GM20000 (cell line): Measurements from ENCODE around the gene LGI4.

Source experiments
- DNase-seq: peaks from one replicate; pipeline ENCODE4 v3.0.0; 2012; ENCODE audit warnings: low spot score
- CTCF ChIP-seq: IDR thresholded peaks from 2 replicates; pipeline ENCODE4 v1.5.1; 2012; ENCODE audit warnings: mild to moderate bottlenecking, control low read depth; ENCODE audit errors: extremely low read depth, missing control alignments

LGI4 gene

DNA sequence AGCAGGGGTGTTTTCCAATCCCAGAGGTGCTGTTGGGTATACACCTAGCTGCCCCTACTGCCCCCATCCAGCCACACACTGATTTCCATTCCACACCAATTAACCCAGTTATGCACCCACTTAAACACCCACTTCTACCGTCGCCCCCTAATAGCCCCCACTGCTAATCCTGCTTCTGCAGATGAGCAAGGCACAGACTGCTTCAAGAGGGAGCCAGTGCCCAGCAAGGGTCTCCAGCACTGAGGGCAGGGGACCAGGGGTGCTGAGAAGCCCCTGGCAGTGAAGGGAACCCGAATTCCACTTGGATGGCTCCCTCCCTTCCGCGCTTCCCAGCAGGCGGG is 9.4 kb upstream of the LGI4 start:
- DNase-seq: no peak
- no peak for TF ChIP-seq CTCF

- TF ChIP-seq CTCF: no peak
- DNase-seq: no peak
Measured at GRCh38 chr19:35143818-35144217, 9.0 kb upstream of the LGI4 start.

- TF ChIP-seq CTCF: no peak
- no peak for DNase-seq
Measured at GRCh38 chr19:35143231-35143715, 8.4 kb upstream of the LGI4 start, which contains the start of gene FXYD7. TSS of gene FXYD7 (plus strand) at chr19:35143255. CDS start at chr19:35143334, 79 bp downstream.

DNA sequence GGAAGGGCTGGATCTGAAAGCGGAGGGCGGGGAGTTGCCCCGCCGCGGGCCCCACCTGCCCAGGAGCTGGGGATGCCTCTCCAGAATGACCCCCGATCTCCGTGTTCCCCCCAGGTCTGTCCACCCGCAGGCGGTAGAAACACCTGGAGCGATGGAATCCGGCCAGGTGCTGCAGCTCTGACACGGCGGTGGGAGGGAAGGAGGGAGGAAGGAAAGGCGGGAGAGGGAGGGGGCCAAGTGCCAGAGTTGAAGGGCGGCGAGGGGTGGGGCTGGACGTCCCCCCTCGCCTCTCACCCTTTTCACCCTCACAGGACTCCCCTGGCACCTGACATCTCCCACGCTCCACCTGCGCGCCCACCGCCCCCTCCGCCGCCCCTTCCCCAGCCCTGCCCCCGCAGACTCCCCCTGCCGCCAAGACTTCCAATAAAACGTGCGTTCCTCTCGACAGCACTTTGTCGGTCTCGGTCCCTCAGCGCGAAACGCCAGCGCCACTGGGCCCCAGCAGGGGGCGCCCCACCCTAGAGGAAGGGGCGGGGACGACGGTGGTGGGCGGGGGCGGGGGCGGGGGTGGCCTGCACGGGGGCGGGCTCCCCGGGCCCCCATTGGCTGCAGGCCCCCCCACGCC is 7.9 kb upstream of the LGI4 start:
- DNase-seq: peak; percentile 83
- peak; percentile 58 for TF ChIP-seq CTCF

DNA sequence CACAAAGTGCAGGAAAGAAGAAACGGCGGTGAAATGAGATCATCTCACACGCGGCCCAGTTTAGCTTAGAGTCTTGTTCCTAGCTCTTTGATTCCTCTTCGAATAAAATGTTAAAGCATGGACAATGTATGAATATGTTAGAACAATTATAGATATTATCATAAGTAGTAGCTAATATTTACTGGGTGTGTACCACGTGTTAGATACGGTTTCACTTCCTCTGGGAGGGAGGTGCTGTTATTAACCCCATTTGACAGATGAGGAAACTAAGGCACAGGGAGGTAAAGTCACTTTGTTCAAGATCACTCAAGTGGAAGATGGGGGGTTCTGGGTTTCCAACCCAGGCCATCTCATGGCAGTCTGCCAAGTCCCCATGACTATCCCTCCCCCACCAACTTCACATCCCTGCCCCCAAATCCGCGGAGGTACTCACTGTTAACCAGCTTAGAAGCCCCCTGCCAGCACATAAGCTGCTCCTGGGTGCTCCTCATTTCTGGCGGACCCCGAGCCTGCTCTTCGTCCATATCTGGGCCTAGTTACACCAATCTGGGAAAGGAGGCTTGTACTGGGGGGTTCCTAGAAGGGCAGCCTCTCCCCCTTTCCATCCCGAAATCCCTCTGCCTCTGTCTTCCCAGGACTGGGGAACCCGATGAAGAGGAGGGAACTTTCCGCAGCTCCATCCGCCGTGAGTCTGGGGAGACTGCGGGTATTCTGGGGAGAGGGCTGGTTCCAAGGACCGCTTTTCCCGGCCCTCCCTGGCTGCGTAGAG is 7.2 kb upstream of the LGI4 start:
- no peak for DNase-seq
- TF ChIP-seq CTCF: no peak

DNA sequence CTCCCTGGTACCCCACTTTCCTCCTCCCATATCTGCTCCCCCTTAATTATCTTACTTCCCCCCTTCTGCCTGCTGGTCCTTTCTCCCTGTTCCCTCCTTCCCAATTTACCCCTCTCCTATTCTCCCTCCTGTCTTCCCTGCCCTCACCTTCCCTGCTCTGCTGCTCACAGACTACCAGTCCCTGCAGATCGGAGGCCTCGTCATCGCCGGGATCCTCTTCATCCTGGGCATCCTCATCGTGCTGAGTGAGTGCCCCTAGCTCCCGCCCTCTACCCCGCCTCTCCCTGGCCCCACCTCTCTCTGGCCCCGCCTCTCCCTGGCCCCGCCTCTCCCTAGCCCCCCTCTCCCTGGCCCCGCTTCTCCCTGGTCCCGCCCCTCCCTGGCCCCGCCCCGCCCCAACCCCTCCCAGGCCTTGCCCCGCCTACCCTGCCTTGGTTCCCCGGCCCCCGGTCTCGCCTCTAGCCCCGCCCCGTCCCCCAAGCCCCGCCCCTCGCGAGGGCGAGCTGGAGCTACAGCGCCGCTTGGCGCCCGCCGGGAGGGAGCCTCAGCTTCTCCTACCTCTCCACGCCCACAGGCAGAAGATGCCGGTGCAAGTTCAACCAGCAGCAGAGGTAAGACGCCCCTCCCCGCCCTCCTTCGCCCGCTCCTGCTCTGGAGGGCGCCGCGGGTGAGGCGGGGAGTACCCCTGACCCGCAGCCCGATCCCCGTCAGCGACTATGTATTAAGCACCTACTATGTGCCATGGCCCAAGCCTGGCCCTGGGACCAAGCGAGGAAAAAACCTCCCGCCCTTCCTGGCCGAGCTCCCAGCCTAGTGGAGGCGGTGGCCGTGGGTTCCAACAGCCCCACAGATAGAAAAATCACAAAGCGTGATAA is 6.3 kb upstream of the LGI4 start:
- TF ChIP-seq CTCF: no peak
- peak; percentile 100 for DNase-seq
